Measurements from ENCODE around the gene MED12L. TPM values are rescaled to one million over a fixed set of nuclear protein-coding genes. Genes with fewer than 3 reads are reported as not detected.

The MED12L gene
- total and polyA plus RNA-seq, 12 donors = 0.03 to 4.5 (median 0.71) TPM

DNA sequence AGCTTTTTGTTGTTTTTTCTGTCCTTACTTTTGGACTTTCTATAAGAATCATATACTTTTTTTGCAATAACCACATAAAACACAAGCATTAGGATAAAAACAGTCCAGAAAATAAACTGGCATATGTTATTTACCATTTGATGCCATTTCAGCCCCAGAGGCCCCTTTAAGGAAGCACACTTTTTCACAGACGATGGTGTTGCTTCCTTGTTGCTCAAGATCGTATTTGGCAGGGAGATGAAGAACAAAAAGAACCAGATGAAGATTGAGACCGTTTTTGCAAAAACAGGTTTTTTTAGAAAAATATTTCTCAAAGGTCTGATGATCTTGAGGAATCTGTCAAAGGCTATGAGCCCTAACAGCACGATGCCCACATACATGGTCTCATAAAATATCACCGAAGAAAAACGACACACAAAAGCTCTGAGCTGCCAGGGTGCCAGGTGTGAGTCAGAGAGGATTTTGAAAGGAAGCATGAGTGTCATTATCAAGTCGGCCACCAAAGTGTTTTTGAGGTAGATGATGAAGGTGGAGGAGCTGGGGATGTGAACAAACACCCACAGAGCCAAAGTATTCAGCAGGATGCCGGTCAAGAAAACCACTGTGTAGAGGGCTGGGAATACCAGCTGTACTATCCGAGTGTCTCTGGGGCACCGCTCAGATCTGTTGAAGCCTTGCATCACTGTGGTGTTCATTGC lies 243.0 kb downstream of the MED12L start:
- Histone ChIP-seq H3K9me3 (no peaks in the 10 kb centered on the region), H3K4me3 (peak overlapping the region in 6 of 10 donors; percentile 10 to 52 (median 29)), H3K36me3 (no peaks in the 10 kb centered on the region), H3K27me3 (no peaks in the 10 kb centered on the region), H3K4me1 (peaks cover 0 to 53% (median 0%) of the 10 kb centered on the region in 9 donors), H3K27ac (peak overlapping the region in 2 of 10 donors; percentile 38 to 81)
- no peak for TF ChIP-seq CTCF (IDR thresholded peaks at IDR 0.05)
- ATAC-seq (peak in 4 of 8 donors; percentile 28 to 62 (median 52)), DNase-seq (no peak)
- 59 to 69% methylated on average over 10 of the region's 10 CpGs for WGBS, 2 donors
- intact Hi-C loops (cut with DNase I) = loop anchor here in 2 of 10 donors (5.0 kb wide), 2 partner anchors 156 to 161 kb away; no protein-coding TSS in a partner anchor

DNA sequence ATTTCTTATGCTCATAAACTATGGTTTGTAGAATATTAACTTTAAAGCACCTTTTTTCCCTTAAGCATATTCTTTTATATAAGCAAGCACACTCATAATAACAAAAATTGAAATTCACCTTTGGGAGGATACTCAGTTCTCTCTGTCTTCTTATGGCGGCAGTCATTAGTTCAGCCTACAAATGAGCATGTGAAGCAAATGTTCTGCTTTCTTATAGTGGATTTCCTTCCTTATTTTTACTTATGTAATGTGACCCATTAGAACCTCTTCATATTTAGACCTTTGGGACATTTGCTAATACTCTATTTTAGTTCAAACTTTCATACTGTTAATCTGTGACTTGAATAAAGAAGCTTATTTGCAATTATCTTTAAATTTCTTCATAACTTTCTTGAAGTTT lies 243.9 kb downstream of the MED12L start, which contains the start of gene P2RY13:
P2RY13 (minus strand) TSS at position 187 of the 400 bp plus-strand sequence; CDS start at position 166, 21 bp downstream.
- intact Hi-C loops (cut with DNase I) = loop anchor here in 2 of 10 donors (5.0 kb wide), 2 partner anchors 157 to 162 kb away; no protein-coding TSS in a partner anchor
- no peak for TF ChIP-seq CTCF (IDR thresholded peaks at IDR 0.05)
- ATAC-seq = peak in 3 of 8 donors; percentile 23 to 39 (median 39)

GRCh38 chr3:151330379-151330778 lies 244.9 kb downstream of the MED12L start:
- Histone ChIP-seq H3K27ac (peak overlapping the region in 1 of 10 donors; percentile 9), H3K36me3 (no peaks in the 10 kb centered on the region), H3K4me1 (peaks cover 0 to 53% (median 0%) of the 10 kb centered on the region in 9 donors), H3K27me3 (no peaks in the 10 kb centered on the region), H3K9me3 (no peaks in the 10 kb centered on the region), H3K4me3 (no peak overlapping the region)
- DNase-seq (no peak), ATAC-seq (no peak)
- intact Hi-C loops (cut with DNase I) = no loop called here
- WGBS, 2 donors = 76 to 78% methylated on average over 4 of the region's 4 CpGs
- TF ChIP-seq CTCF (IDR thresholded peaks at IDR 0.05) = no peak

More for the DNA sequence above, 243.9 kb downstream of the MED12L start, which contains the start of gene P2RY13:
- Histone ChIP-seq H3K27ac (peak within 1 kb of the TSS in 2 of 10 donors; percentile 38 to 81), H3K4me3 (peak within 1 kb of the TSS in 6 of 10 donors; percentile 10 to 52 (median 29)), H3K27me3 (no peaks in the 10 kb centered on the region), H3K9me3 (no peaks in the 10 kb centered on the region), H3K36me3 (no peaks in the 10 kb centered on the region), H3K4me1 (peaks cover 0 to 53% (median 0%) of the 10 kb centered on the region in 9 donors)
- DNase-seq = no peak
- 88 to 98% methylated on average over 1 of the region's 1 CpG for WGBS, 2 donors

- peaks cover 0 to 49% (median 0%) of the 10 kb centered on the region in 9 donors for H3K4me1 ChIP-seq
- DNase-seq (no peak), ATAC-seq (no peak)
- TF ChIP-seq CTCF (IDR thresholded peaks at IDR 0.05) = no peak
- no peaks in the 10 kb centered on the region for H3K36me3 ChIP-seq
- no peak overlapping the region for H3K4me3 ChIP-seq
- no peaks in the 10 kb centered on the region for H3K27me3 ChIP-seq
- H3K27ac ChIP-seq = peak overlapping the region in 1 of 10 donors; percentile 51
- no peaks in the 10 kb centered on the region for H3K9me3 ChIP-seq
- intact Hi-C loops (cut with DNase I) = no loop called here
Measured at GRCh38 chr3:151330899-151331298, 245.4 kb downstream of the MED12L start.

All from heart right ventricle (tissue), 16 donors.